K562 (cell line): ENCODE data around the gene RAB24. TPM values are rescaled to one million over a fixed set of nuclear protein-coding genes. Genes with fewer than 3 reads are reported as not detected.

Source experiments
- ATAC-seq: fragments of 200-7000 bp; cut with Tn5 transposase; 3 replicates; pipeline ENCODE4 v1.9.1; 2020; ENCODE audit warnings: moderate library complexity
- BruUV-seq: library from RNA; stranded (reverse); fragments of 400-500 nt; replicated peaks from 2 replicates; lab custom pipeline; 2021; lab: Mats Ljungman, UMichigan
- CTCF ChIA-PET: fragments of 300-600 bp; formaldehyde crosslinking; extraction: SDS; loops from one replicate; lab custom pipeline; 2021; ENCODE audit warnings: low intra/inter-chr PET ratio; lab: Yijun Ruan, JAX
- POLR2A ChIA-PET: fragments of 300-600, 350-650 bp; sonication (Branson Sonifier 250); formaldehyde crosslinking; extraction: SDS; loops from one replicate; lab custom pipeline; 2021; ENCODE audit warnings: antibody characterized with exemption, inconsistent platforms; lab: Yijun Ruan, JAX
- DNase-seq, 4 experiments: peaks; one replicate each; pipeline versions ENCODE4 v3.0.0 to v3.0.0-alpha.2; 2011 to 2018; ENCODE audit warnings: low spot score in 3 of 4, mixed read lengths in 3 of 4; ENCODE audit errors: extremely low read depth in 1 of 4
- FAIRE-seq: peaks from 2 replicates; lab custom pipeline; 2011; peaks lifted over from hg19 to GRCh38; lab: Jason Lieb, UNC
- H2AFZ ChIP-seq: 2 replicates; pipeline ENCODE4 v1.6.0; 2011; ENCODE audit warnings: low read depth, low read length, control low read depth, inconsistent platforms
- H3K27ac ChIP-seq: fragments of 200-600 bp; 3 replicates; pipeline ENCODE4 v1.8.0; 2011; ENCODE audit warnings: low read depth, mild to moderate bottlenecking, control low read depth, inconsistent platforms, low read length, moderate library complexity, mixed read lengths; ENCODE audit errors: extremely low read depth
- H3K27me3 ChIP-seq, 2 experiments: fragments of 300-600 bp in 1 of 2; 2 replicates in 1 of 2; 3 replicates in 1 of 2; pipeline versions ENCODE4 v1.6.0 to v1.8.0; 2011; ENCODE audit warnings: inconsistent platforms in 2 of 2, low read length in 2 of 2, mild to moderate bottlenecking in 1 of 2, mixed read lengths in 1 of 2, moderate library complexity in 1 of 2; ENCODE audit not compliant: control insufficient read depth in 2 of 2, insufficient read depth in 2 of 2
- H3K36me3 ChIP-seq: fragments of 300-600 bp; 3 replicates; pipeline ENCODE4 v1.8.0; 2011; ENCODE audit warnings: mild to moderate bottlenecking, low read length, inconsistent platforms; ENCODE audit not compliant: control insufficient read depth, insufficient read depth
- H3K4me1 ChIP-seq, 2 experiments: fragments of 200-600 bp in 1 of 2; replicated peaks in 1 of 2; 2 replicates in 1 of 2; 3 replicates in 1 of 2; pipeline versions ENCODE4 v1.5.1 to v1.8.0; 2011; ENCODE audit warnings: inconsistent platforms in 2 of 2, low read length in 2 of 2, mild to moderate bottlenecking in 1 of 2, mixed read lengths in 1 of 2, moderate library complexity in 1 of 2; ENCODE audit not compliant: control insufficient read depth in 2 of 2, insufficient read depth in 2 of 2
- H3K4me2 ChIP-seq: 2 replicates; pipeline ENCODE4 v1.6.1; 2011; ENCODE audit warnings: low read length, control low read depth, inconsistent platforms, mixed read lengths; ENCODE audit not compliant: insufficient read depth
- H3K4me3 ChIP-seq: fragments of 200-600 bp; sonication (generic), shearing (Covaris generic); 2 replicates; pipeline ENCODE4 v1.5.1; 2016; ENCODE audit warnings: control low read depth, inconsistent platforms
- H3K79me2 ChIP-seq: fragments of 200-600 bp; 3 replicates; pipeline ENCODE4 v1.8.0; 2011; ENCODE audit warnings: low read length, inconsistent platforms; ENCODE audit not compliant: control insufficient read depth, insufficient read depth
- H3K9ac ChIP-seq, 2 experiments: 2 replicates each; pipeline versions ENCODE4 v1.6.0 to v1.6.1; 2011; ENCODE audit warnings: low read depth in 2 of 2, low read length in 2 of 2, control low read depth in 1 of 2, inconsistent platforms in 1 of 2, mild to moderate bottlenecking in 1 of 2, mixed read lengths in 1 of 2; ENCODE audit not compliant: insufficient read depth in 1 of 2
- H3K9me1 ChIP-seq: one replicate; pipeline ENCODE4 v1.6.0; 2011; ENCODE audit warnings: inconsistent platforms, mild to moderate bottlenecking, low read length, moderate library complexity; ENCODE audit not compliant: control insufficient read depth, insufficient read depth
- H3K9me3 ChIP-seq: replicated peaks from 2 replicates; pipeline ENCODE4 v1.5.1; 2011; ENCODE audit warnings: low read depth, low read length, inconsistent platforms; ENCODE audit not compliant: control insufficient read depth, insufficient read depth
- H4K20me1 ChIP-seq: replicated peaks from 2 replicates; pipeline ENCODE4 v1.6.1; 2011; ENCODE audit warnings: low read length, inconsistent platforms, mixed read lengths; ENCODE audit not compliant: control insufficient read depth, insufficient read depth
- GMEB1 ChIP-seq: fragments of 250-450 bp; sonication (Bioruptor Pico); IDR thresholded peaks from 2 replicates; pipeline ENCODE4 v1.4.0; 2020; ENCODE audit warnings: mild to moderate bottlenecking
- HDGF ChIP-seq: fragments of 450-650 bp; IDR thresholded peaks from 2 replicates; pipeline ENCODE4 v1.6.1; 2016
- NFIC ChIP-seq: fragments of 450-650 bp; IDR thresholded peaks from 2 replicates; pipeline ENCODE4 v1.6.1; 2017; ENCODE audit warnings: mild to moderate bottlenecking, inconsistent platforms
- ZNF277 ChIP-seq: fragments of 250-450 bp; sonication (Bioruptor Pico); IDR thresholded peaks from 2 replicates; pipeline ENCODE4 v1.8.0; 2022; ENCODE audit warnings: inconsistent platforms, mild to moderate bottlenecking, moderate library complexity, borderline replicate concordance
- ZNF280A ChIP-seq: fragments of 450-650 bp; IDR thresholded peaks from 2 replicates; pipeline ENCODE4 v1.6.1; 2018; ENCODE audit warnings: mild to moderate bottlenecking, low read depth; ENCODE audit not compliant: partially characterized antibody
- ZNF57 ChIP-seq: fragments of 450-650 bp; formaldehyde crosslinking; IDR thresholded peaks from 2 replicates; pipeline ENCODE4 v1.4.0; 2020; ENCODE audit warnings: mild to moderate bottlenecking, moderate library complexity
- WGBS: fragments of 100-300 bp; shearing (Covaris generic); methylation state at CpG from one replicate; pipeline ENCODE4 v1.1.6; 2016; ENCODE audit warnings: low coverage, mixed read lengths; ENCODE audit not compliant: insufficient coverage; ENCODE audit errors: missing lambda C conversion rate; 5-methylcytosine and 5-hydroxymethylcytosine counted together
- in situ Hi-C: fragments of 300-500 bp; cut with MboI; formaldehyde crosslinking; loops from 4 replicates; pipeline ENCODE4 v1.15.0; 2018; ENCODE audit warnings: inconsistent platforms, mixed read lengths
- intact Hi-C: fragments of 100-400 bp; cut with micrococcal nuclease; formaldehyde crosslinking; loops from 2 replicates; pipeline ENCODE4 v1.14.2; 2022
- polyA plus RNA-seq, 8 experiments: library from polyadenylated mRNA; depleted of rRNA in 4 of 8; stranded (reverse) in 5 of 8; unstranded in 3 of 8; fragments of >200 nt; fragmentation: Nextera tagmentation in 2 of 8; fragmentation: Illumina TruSeq in 1 of 8; extraction: Ambion mirVana in 2 of 8; extraction: Trizol in 1 of 8; gene quantifications; 2 replicates each; pipeline versions ENCODE4 v1.2.1 to v1.2.3, GENCODE V29; 2011 to 2014; ENCODE audit warnings: inconsistent platforms in 1 of 8, missing spikeins in 1 of 8
- total RNA-seq, 7 experiments: library from RNA; depleted of rRNA in 6 of 7; stranded (reverse); fragments of >200 nt in 6 of 7; fragmentation: Illumina TruSeq in 2 of 7; extraction: Trizol in 2 of 7; gene quantifications; 2 replicates each; pipeline versions ENCODE4 v1.2.1 to v1.2.3, GENCODE V29; 2011 to 2021; ENCODE audit warnings: low replicate concordance in 1 of 7

The RAB24 gene
- total and polyA plus RNA-seq, 9 of the 15 experiments (the other 6 are each of a cell fraction or from before 2014, with no cell fraction given): 13.9 to 107 (median 34.8) TPM

GRCh38 chr5:177256296-177256695 lies 47.2 kb downstream of the RAB24 start:
- Histone ChIP-seq H3K4me3 (no peak overlapping the region), H3K36me3 (peaks cover 84% of the 10 kb centered on the region), H3K4me1 (0 out of 5 replicates have a peak, but pooled peaks cover 0 to 2% of the 10 kb centered on the region in 2 experiments), H3K9me1 (no peaks in the 10 kb centered on the region), H3K9me3 (no peaks in the 10 kb centered on the region), H3K27ac (no peak overlapping the region), H3K27me3 (no peaks in the 10 kb centered on the region), H4K20me1 (no peaks in the 10 kb centered on the region), H3K79me2 (no peaks in the 10 kb centered on the region), H3K4me2 (no peak overlapping the region), H2AFZ (no peak overlapping the region), H3K9ac (0 out of 4 replicates have a peak overlapping the region, but pooled peaks of 1 of the 2 experiments have one; percentile 31)
- ChIA-PET POLR2A (no interaction called here), CTCF (no interaction called here)
- 76% methylated on average over 5 of the region's 5 CpGs for WGBS
- FAIRE-seq (no peak), DNase-seq (no peak), ATAC-seq (no peak)
- TF ChIP-seq NFIC (0 out of 2 replicates have a peak, but pooled peaks have one; percentile 13), ZNF57 (no peak), HDGF (no peak), ZNF280A (no peak), ZNF277 (CRISPR knock-in tag) (no peak), GMEB1 (no peak)
- intact Hi-C loops: no loop called here
- BruUV-seq: no TSS peak
- in situ Hi-C loops: no loop called here
